OCI-LY1 (cell line): ENCODE measurements around the gene ADCY7.

Experiments
- H2AFZ ChIP-seq: fragments of 200-600 bp; sonication (generic), shearing (Covaris generic); 2 replicates; pipeline ENCODE4 v1.6.0; 2014; ENCODE audit warnings: antibody characterized with exemption, mild to moderate bottlenecking, low read length
- H3F3A ChIP-seq: fragments of 200-600 bp; sonication (generic), shearing (Covaris generic); 2 replicates; pipeline ENCODE4 v1.6.0; 2014; ENCODE audit warnings: mild to moderate bottlenecking, antibody characterized with exemption, low read length, moderate library complexity; ENCODE audit not compliant: insufficient read depth
- H3K27ac ChIP-seq: fragments of 200-600 bp; sonication (generic); 2 replicates; pipeline ENCODE4 v1.5.1; 2014; ENCODE audit warnings: low read length, mixed run types, mild to moderate bottlenecking, low read depth; ENCODE audit not compliant: poor library complexity, severe bottlenecking
- H3K27me3 ChIP-seq: fragments of 200-600 bp; sonication (generic); 2 replicates; pipeline ENCODE4 v1.6.0; 2014; ENCODE audit warnings: antibody characterized with exemption, mild to moderate bottlenecking, low read length, moderate library complexity; ENCODE audit not compliant: insufficient read depth
- H3K36me3 ChIP-seq: fragments of 200-600 bp; sonication (generic); 2 replicates; pipeline ENCODE4 v1.6.1; 2014; ENCODE audit warnings: mild to moderate bottlenecking, antibody characterized with exemption, low read length, moderate library complexity, mixed read lengths; ENCODE audit not compliant: insufficient read depth
- H3K4me1 ChIP-seq: fragments of 200-600 bp; sonication (generic); 2 replicates; pipeline ENCODE4 v1.5.1; 2014; ENCODE audit warnings: mild to moderate bottlenecking, low read length, moderate library complexity; ENCODE audit not compliant: insufficient read depth, severe bottlenecking
- H3K4me2 ChIP-seq: fragments of 200-600 bp; sonication (generic), shearing (Covaris generic); 2 replicates; pipeline ENCODE4 v1.6.1; 2014; ENCODE audit warnings: low read length
- H3K4me3 ChIP-seq: fragments of 200-600 bp; sonication (generic); 2 replicates; pipeline ENCODE4 v1.5.1; 2014; ENCODE audit warnings: low read length, low read depth, mild to moderate bottlenecking, mixed read lengths; ENCODE audit not compliant: poor library complexity, severe bottlenecking
- H3K79me2 ChIP-seq: fragments of 200-600 bp; shearing (Covaris generic); 2 replicates; pipeline ENCODE4 v1.6.1; 2016; ENCODE audit warnings: mixed run types, low read length, mixed read lengths; ENCODE audit not compliant: insufficient read depth
- H3K9ac ChIP-seq: fragments of 200-600 bp; sonication (generic), shearing (Covaris generic); 2 replicates; pipeline ENCODE4 v1.6.1; 2014; ENCODE audit warnings: mild to moderate bottlenecking, low read length, mixed read lengths
- H3K9me2 ChIP-seq: fragments of 200-600 bp; sonication (generic), shearing (Covaris generic); 2 replicates; pipeline ENCODE4 v1.6.1; 2014; ENCODE audit warnings: low read depth, mild to moderate bottlenecking, low read length, mixed read lengths
- H3K9me3 ChIP-seq: fragments of 200-600 bp; shearing (Covaris generic); 2 replicates; pipeline ENCODE4 v1.6.1; 2014; ENCODE audit warnings: low read length, mixed read lengths
- H4K20me1 ChIP-seq: fragments of 200-600 bp; sonication (generic), shearing (Covaris generic); 2 replicates; pipeline ENCODE4 v1.6.0; 2016; ENCODE audit warnings: mild to moderate bottlenecking, low read length; ENCODE audit not compliant: insufficient read depth
- CTCF ChIP-seq: fragments of 200-600 bp; sonication (generic), shearing (Covaris generic); IDR thresholded peaks from 2 replicates; pipeline ENCODE4 v1.5.1; 2017; ENCODE audit warnings: mild to moderate bottlenecking, antibody characterized with exemption, low read length, moderate library complexity, mixed read lengths
- EZH2 ChIP-seq: fragments of 200-600 bp; sonication (generic), shearing (Covaris generic); IDR thresholded peaks from 2 replicates; pipeline ENCODE4 v1.8.0; 2017; ENCODE audit warnings: borderline replicate concordance, mixed run types, mild to moderate bottlenecking, antibody characterized with exemption, low read length, moderate library complexity, mixed read lengths

Gene ADCY7

GRCh38 chr16:50251375-50252081 lies 14.8 kb upstream of the ADCY7 start:
- Histone ChIP-seq H3K9ac (no peak overlapping the region), H3K79me2 (no peaks in the 10 kb centered on the region), H3K4me2 (no peak overlapping the region), H3K27me3 (0 out of 2 replicates have a peak, but pooled peaks cover 4% of the 10 kb centered on the region), H3K4me1 (peaks cover 2% of the 10 kb centered on the region), H3F3A (no peaks in the 10 kb centered on the region), H3K4me3 (no peak overlapping the region), H3K36me3 (no peaks in the 10 kb centered on the region; the same call in 1 of the 2 replicates), H2AFZ (no peak overlapping the region), H3K27ac (no peak overlapping the region), H3K9me2 (no peaks in the 10 kb centered on the region), H4K20me1 (no peaks in the 10 kb centered on the region), H3K9me3 (no peaks in the 10 kb centered on the region)
- no peak for TF ChIP-seq CTCF

GRCh38 chr16:50252082-50252611 lies 14.2 kb upstream of the ADCY7 start:
- Histone ChIP-seq H4K20me1 (no peaks in the 10 kb centered on the region), H3K79me2 (no peaks in the 10 kb centered on the region), H3K4me3 (no peak overlapping the region), H3K4me2 (no peak overlapping the region), H3K27me3 (no peaks in the 10 kb centered on the region), H2AFZ (no peak overlapping the region), H3K9me2 (no peaks in the 10 kb centered on the region), H3K4me1 (no peaks in the 10 kb centered on the region), H3K36me3 (no peaks in the 10 kb centered on the region; the same call in 1 of the 2 replicates), H3F3A (no peaks in the 10 kb centered on the region), H3K27ac (no peak overlapping the region), H3K9ac (no peak overlapping the region), H3K9me3 (no peaks in the 10 kb centered on the region)
- TF ChIP-seq CTCF, result no peak
- TF ChIP-seq EZH2, result no peak

DNA sequence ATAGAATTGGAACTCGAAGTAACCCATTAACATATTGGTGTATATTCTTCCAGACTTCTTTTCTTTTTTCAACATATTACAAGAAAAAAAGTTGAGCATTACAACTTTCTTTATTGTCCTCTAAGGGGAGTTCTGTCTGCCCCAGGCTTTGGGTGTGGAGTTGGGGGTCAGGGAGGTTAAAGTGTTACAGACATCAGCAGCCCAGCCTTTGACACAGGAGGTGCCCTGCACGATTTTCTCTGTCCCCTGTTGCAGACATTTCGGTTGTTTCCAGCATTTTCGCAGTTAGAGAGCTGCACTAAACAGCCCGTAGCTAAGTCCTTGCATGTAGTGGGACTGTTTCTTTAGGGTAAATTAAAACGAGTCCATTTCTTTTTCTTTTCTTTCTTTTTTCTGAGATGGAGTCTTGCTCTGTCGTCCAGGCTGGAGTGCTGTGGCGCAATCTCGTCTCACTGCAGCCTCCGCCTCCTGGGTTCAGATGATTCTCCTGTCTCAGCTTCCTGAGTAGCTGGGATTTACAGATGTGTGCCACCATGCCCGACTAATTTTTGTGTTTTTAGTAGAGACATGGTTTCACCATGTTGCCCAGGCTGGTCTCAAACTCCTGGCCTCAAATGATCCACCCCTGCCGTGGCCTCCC lies 13.4 kb upstream of the ADCY7 start:
- Histone ChIP-seq H4K20me1 (no peaks in the 10 kb centered on the region), H3K4me1 (no peaks in the 10 kb centered on the region), H3K4me3 (no peak overlapping the region), H3K4me2 (no peak overlapping the region), H2AFZ (no peak overlapping the region), H3K9ac (no peak overlapping the region), H3K79me2 (no peaks in the 10 kb centered on the region), H3F3A (no peaks in the 10 kb centered on the region), H3K27ac (no peak overlapping the region), H3K27me3 (no peaks in the 10 kb centered on the region), H3K36me3 (no peaks in the 10 kb centered on the region; the same call in 1 of the 2 replicates), H3K9me2 (no peaks in the 10 kb centered on the region), H3K9me3 (no peaks in the 10 kb centered on the region)
- TF ChIP-seq EZH2 (no peak), CTCF (no peak)
